WTC11 (cell line): Measurements from ENCODE around the gene SLC8B1. TPM values are rescaled to one million over a fixed set of nuclear protein-coding genes. Genes with fewer than 3 reads are reported as not detected.

Experiments
- ATAC-seq: fragments of 200-7000 bp; cut with Tn5 transposase; 2 replicates; pipeline ENCODE4 v1.10.0; 2021; ENCODE audit warnings: mild to moderate bottlenecking, moderate library complexity
- CTCF ChIA-PET: fragments of 300-600 bp; sonication (Branson Sonifier 250); formaldehyde crosslinking; loops from one replicate; lab custom pipeline; 2021; ENCODE audit warnings: antibody characterized with exemption; lab: Charles Lee
- POLR2A ChIA-PET: fragments of 350-600 bp; sonication (Branson Sonifier 250); formaldehyde crosslinking; loops from one replicate; lab custom pipeline; 2021; ENCODE audit warnings: antibody characterized with exemption; lab: Charles Lee
- DNase-seq: peaks from one replicate; pipeline ENCODE4 v3.0.0; 2021; ENCODE audit warnings: low spot score
- H3K27ac Mint-ChIP-seq: 2 replicates; pipeline ENCODE4 v1.8.0; 2021; ENCODE audit warnings: mixed read lengths
- H3K27me3 Mint-ChIP-seq: 2 replicates; pipeline ENCODE4 v1.8.0; 2021; ENCODE audit warnings: low read depth, mild to moderate bottlenecking, moderate library complexity, mixed read lengths
- H3K36me3 Mint-ChIP-seq: 2 replicates; pipeline ENCODE4 v1.8.0; 2021; ENCODE audit warnings: mixed read lengths
- H3K4me1 Mint-ChIP-seq: 2 replicates; pipeline ENCODE4 v1.8.0; 2022; ENCODE audit warnings: mixed read lengths
- H3K4me3 Mint-ChIP-seq: 2 replicates; pipeline ENCODE4 v1.8.0; 2021; ENCODE audit warnings: mild to moderate bottlenecking, moderate library complexity, mixed read lengths
- H3K9me3 Mint-ChIP-seq: 2 replicates; pipeline ENCODE4 v1.8.0; 2021; ENCODE audit warnings: mixed read lengths
- AR ChIP-seq: fragments of 250-450 bp; sonication (Bioruptor Pico); IDR thresholded peaks from 2 replicates; pipeline ENCODE4 v1.9.0; 2021; ENCODE audit warnings: mild to moderate bottlenecking
- ATF6 ChIP-seq: sonication (generic); formaldehyde crosslinking; IDR thresholded peaks from 2 replicates; pipeline ENCODE4 v1.8.1; 2023; ENCODE audit warnings: mild to moderate bottlenecking, missing genetic modification reagents
- CREM ChIP-seq: sonication (generic); formaldehyde crosslinking; IDR thresholded peaks from 2 replicates; pipeline ENCODE4 v1.8.1; 2022; ENCODE audit warnings: mild to moderate bottlenecking, missing genetic modification reagents, moderate library complexity
- ELF4 ChIP-seq: sonication (generic); formaldehyde crosslinking; IDR thresholded peaks from 2 replicates; pipeline ENCODE4 v1.8.1; 2022; ENCODE audit warnings: low read depth, mild to moderate bottlenecking, moderate library complexity, missing genetic modification reagents
- GRHL2 ChIP-seq: fragments of 250-450 bp; sonication (Bioruptor Pico); IDR thresholded peaks from 2 replicates; pipeline ENCODE4 v1.8.0; 2022; ENCODE audit warnings: mild to moderate bottlenecking, moderate library complexity; ENCODE audit not compliant: insufficient replicate concordance, severe bottlenecking
- JAZF1 ChIP-seq: fragments of 250-450 bp; sonication (Bioruptor Pico); IDR thresholded peaks from 2 replicates; pipeline ENCODE4 v1.9.0; 2021; ENCODE audit warnings: moderate library complexity, mild to moderate bottlenecking, inconsistent platforms
- MLX ChIP-seq: sonication (generic); formaldehyde crosslinking; IDR thresholded peaks from 2 replicates; pipeline ENCODE4 v1.8.1; 2023; ENCODE audit warnings: mild to moderate bottlenecking, missing genetic modification reagents, moderate library complexity
- NR1H2 ChIP-seq: sonication (generic); formaldehyde crosslinking; IDR thresholded peaks from 2 replicates; pipeline ENCODE4 v1.9.0; 2021; ENCODE audit warnings: mild to moderate bottlenecking, moderate library complexity, missing genetic modification reagents
- PRRX2 ChIP-seq: fragments of 250-450 bp; sonication (Bioruptor Pico); IDR thresholded peaks from 2 replicates; pipeline ENCODE4 v1.8.0; 2021; ENCODE audit warnings: mild to moderate bottlenecking
- SMAD4 ChIP-seq: sonication (generic); formaldehyde crosslinking; IDR thresholded peaks from 2 replicates; pipeline ENCODE4 v1.8.0; 2022; ENCODE audit warnings: mild to moderate bottlenecking, missing genetic modification reagents
- SOX15 ChIP-seq: fragments of 250-450 bp; sonication (Bioruptor Pico); IDR thresholded peaks from 2 replicates; pipeline ENCODE4 v1.9.0; 2021; ENCODE audit warnings: mild to moderate bottlenecking
- STAT6 ChIP-seq: sonication (generic); formaldehyde crosslinking; conservative IDR thresholded peaks from 2 replicates; pipeline ENCODE4 v1.8.1; 2023; ENCODE audit warnings: mild to moderate bottlenecking, low read depth, missing genetic modification reagents, moderate library complexity
- TEAD1 ChIP-seq: sonication (generic); formaldehyde crosslinking; IDR thresholded peaks from 2 replicates; pipeline ENCODE4 v1.8.0; 2022; ENCODE audit warnings: mild to moderate bottlenecking, missing genetic modification reagents
- USF2 ChIP-seq: sonication (generic); formaldehyde crosslinking; IDR thresholded peaks from 2 replicates; pipeline ENCODE4 v1.8.1; 2023; ENCODE audit warnings: mild to moderate bottlenecking, missing genetic modification reagents, moderate library complexity
- ZNF121 ChIP-seq: sonication (generic); formaldehyde crosslinking; IDR thresholded peaks from 2 replicates; pipeline ENCODE4 v1.8.0; 2023; ENCODE audit warnings: missing genetic modification reagents
- ZNF138 ChIP-seq: sonication (generic); formaldehyde crosslinking; conservative IDR thresholded peaks from 2 replicates; pipeline ENCODE4 v1.8.1; 2022; ENCODE audit warnings: mild to moderate bottlenecking, moderate library complexity, missing genetic modification reagents
- ZNF317 ChIP-seq: sonication (generic); formaldehyde crosslinking; IDR thresholded peaks from 2 replicates; pipeline ENCODE4 v1.8.1; 2023; ENCODE audit warnings: low read depth, mild to moderate bottlenecking, moderate library complexity, missing genetic modification reagents, borderline replicate concordance
- ZNF423 ChIP-seq: fragments of 250-450 bp; sonication (Bioruptor Pico); IDR thresholded peaks from 2 replicates; pipeline ENCODE4 v2.1.2; 2022; ENCODE audit warnings: mild to moderate bottlenecking, moderate library complexity
- total RNA-seq: library from RNA; stranded (reverse); gene quantifications from 3 replicates; pipeline ENCODE4 v1.2.3, GENCODE V29; 2021
- TF ChIP-seq, protein P1 (sequence below): fragments of 250-450 bp; sonication (Bioruptor Pico); IDR thresholded peaks from 2 replicates; pipeline ENCODE4 v1.9.0; 2021; ENCODE audit warnings: moderate library complexity, mild to moderate bottlenecking, inconsistent platforms, borderline replicate concordance
- TF ChIP-seq, protein P2 (sequence below): sonication (generic); formaldehyde crosslinking; IDR thresholded peaks from 2 replicates; pipeline ENCODE4 v1.8.0; 2022; ENCODE audit warnings: missing genetic modification reagents
- TF ChIP-seq, protein P3 (sequence below): fragments of 250-450 bp; sonication (Bioruptor Pico); IDR thresholded peaks from 2 replicates; pipeline ENCODE4 v2.1.2; 2022; ENCODE audit warnings: mild to moderate bottlenecking, moderate library complexity

Gene SLC8B1
- total RNA-seq, 1 experiment from 2014 or later: 13.8 TPM

GRCh38 chr12:113284751-113285150 is 50.2 kb downstream of the SLC8B1 start:
- DNase-seq (no peak), ATAC-seq (no peak)
- Mint-ChIP-seq H3K4me1 (0 out of 2 replicates have a peak, but pooled peaks cover 4% of the 10 kb centered on the region), H3K36me3 (peaks cover 3% of the 10 kb centered on the region; the same call in 1 of the 2 replicates), H3K9me3 (no peaks in the 10 kb centered on the region), H3K27ac (peak overlapping the region; percentile 45; the same call in 1 of the 2 replicates), H3K27me3 (no peaks in the 10 kb centered on the region), H3K4me3 (no peak overlapping the region)
- POLR2A ChIA-PET: no interaction called here
- TF ChIP-seq STAT6 (CRISPR knock-in tag): no peak
- TF ChIP-seq CREM: no peak
- TF ChIP-seq ELF4: no peak
- CTCF ChIA-PET: interaction anchor here (1.8 kb wide), 1 partner anchor 90 kb away, joined by 4 read pairs; no protein-coding TSS in a partner anchor

DNA sequence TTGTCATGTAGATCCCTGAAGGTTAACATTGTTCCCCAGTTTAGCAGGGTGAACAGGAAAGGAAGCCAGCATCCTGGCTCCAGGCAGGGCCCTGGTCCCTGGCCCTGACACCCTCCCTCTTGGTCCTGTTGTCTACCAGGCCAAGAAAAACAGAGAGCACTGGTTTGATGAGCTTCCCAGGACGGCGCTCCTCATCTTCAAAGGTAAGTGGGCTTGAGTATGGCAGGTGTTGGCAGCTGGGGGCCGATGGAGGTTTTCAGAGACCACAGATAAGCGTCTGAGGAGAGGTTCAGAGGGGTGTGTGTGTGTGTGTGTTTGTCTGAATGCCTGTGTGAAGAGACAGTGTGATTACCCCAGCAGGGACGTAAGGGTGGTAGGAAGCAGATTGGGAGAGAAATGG is 56.3 kb downstream of the SLC8B1 start:
- TF ChIP-seq TEAD1 (CRISPR knock-in tag): no peak
- TF ChIP-seq SOX15 (CRISPR knock-in tag): no peak
- TF ChIP-seq PRRX2: no peak
- TF ChIP-seq ATF6: no peak
- no peak for TF ChIP-seq ZNF423
- TF ChIP-seq AR (CRISPR knock-in tag): no peak
- no peak for TF ChIP-seq MLX (CRISPR knock-in tag)
- TF ChIP-seq, protein P1, sequence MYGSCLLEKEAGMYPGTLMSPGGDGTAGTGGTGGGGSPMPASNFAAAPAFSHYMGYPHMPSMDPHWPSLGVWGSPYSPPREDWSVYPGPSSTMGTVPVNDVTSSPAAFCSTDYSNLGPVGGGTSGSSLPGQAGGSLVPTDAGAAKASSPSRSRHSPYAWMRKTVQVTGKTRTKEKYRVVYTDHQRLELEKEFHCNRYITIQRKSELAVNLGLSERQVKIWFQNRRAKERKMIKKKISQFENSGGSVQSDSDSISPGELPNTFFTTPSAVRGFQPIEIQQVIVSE (CRISPR knock-in tag): no peak
- TF ChIP-seq ZNF121 (CRISPR knock-in tag): no peak
- TF ChIP-seq, protein P2, sequence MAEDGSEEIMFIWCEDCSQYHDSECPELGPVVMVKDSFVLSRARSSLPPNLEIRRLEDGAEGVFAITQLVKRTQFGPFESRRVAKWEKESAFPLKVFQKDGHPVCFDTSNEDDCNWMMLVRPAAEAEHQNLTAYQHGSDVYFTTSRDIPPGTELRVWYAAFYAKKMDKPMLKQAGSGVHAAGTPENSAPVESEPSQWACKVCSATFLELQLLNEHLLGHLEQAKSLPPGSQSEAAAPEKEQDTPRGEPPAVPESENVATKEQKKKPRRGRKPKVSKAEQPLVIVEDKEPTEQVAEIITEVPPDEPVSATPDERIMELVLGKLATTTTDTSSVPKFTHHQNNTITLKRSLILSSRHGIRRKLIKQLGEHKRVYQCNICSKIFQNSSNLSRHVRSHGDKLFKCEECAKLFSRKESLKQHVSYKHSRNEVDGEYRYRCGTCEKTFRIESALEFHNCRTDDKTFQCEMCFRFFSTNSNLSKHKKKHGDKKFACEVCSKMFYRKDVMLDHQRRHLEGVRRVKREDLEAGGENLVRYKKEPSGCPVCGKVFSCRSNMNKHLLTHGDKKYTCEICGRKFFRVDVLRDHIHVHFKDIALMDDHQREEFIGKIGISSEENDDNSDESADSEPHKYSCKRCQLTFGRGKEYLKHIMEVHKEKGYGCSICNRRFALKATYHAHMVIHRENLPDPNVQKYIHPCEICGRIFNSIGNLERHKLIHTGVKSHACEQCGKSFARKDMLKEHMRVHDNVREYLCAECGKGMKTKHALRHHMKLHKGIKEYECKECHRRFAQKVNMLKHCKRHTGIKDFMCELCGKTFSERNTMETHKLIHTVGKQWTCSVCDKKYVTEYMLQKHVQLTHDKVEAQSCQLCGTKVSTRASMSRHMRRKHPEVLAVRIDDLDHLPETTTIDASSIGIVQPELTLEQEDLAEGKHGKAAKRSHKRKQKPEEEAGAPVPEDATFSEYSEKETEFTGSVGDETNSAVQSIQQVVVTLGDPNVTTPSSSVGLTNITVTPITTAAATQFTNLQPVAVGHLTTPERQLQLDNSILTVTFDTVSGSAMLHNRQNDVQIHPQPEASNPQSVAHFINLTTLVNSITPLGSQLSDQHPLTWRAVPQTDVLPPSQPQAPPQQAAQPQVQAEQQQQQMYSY (CRISPR knock-in tag): no peak
- no peak for TF ChIP-seq ZNF317 (CRISPR knock-in tag)
- TF ChIP-seq GRHL2 (CRISPR knock-in tag): no peak
- no peak for TF ChIP-seq SMAD4 (CRISPR knock-in tag)
- TF ChIP-seq USF2 (CRISPR knock-in tag): no peak
- no peak for TF ChIP-seq NR1H2 (CRISPR knock-in tag)
- TF ChIP-seq ZNF138 (CRISPR knock-in tag): no peak
- TF ChIP-seq, protein P3, sequence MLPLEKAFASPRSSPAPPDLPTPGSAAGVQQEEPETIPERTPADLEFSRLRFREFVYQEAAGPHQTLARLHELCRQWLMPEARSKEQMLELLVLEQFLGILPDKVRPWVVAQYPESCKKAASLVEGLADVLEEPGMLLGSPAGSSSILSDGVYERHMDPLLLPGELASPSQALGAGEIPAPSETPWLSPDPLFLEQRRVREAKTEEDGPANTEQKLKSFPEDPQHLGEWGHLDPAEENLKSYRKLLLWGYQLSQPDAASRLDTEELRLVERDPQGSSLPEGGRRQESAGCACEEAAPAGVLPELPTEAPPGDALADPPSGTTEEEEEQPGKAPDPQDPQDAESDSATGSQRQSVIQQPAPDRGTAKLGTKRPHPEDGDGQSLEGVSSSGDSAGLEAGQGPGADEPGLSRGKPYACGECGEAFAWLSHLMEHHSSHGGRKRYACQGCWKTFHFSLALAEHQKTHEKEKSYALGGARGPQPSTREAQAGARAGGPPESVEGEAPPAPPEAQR (CRISPR knock-in tag): no peak
- no peak for TF ChIP-seq JAZF1 (CRISPR knock-in tag)
- Mint-ChIP-seq H3K27me3 (no peaks in the 10 kb centered on the region), H3K4me3 (no peak overlapping the region), H3K9me3 (no peaks in the 10 kb centered on the region), H3K36me3 (peaks cover 8% of the 10 kb centered on the region; the same call in 1 of the 2 replicates), H3K27ac (no peak overlapping the region), H3K4me1 (no peaks in the 10 kb centered on the region)
- no peak for ATAC-seq
- CTCF ChIA-PET: no interaction called here
- no peak for DNase-seq
- POLR2A ChIA-PET: no interaction called here
